Smooth muscle cell (in vitro differentiated cells): Measurements from ENCODE around the gene PTRH1. TPM values are rescaled to one million over a fixed set of nuclear protein-coding genes. Genes with fewer than 3 reads are reported as not detected.

ENCODE experiments used
- DNase-seq: peaks from one replicate; lab custom pipeline; 2025; ENCODE audit not compliant: unreplicated experiment; lab: John Stamatoyannopoulos, UW
- H2AFZ ChIP-seq: fragments of 200-600 bp; sonication (generic); 2 replicates; pipeline ENCODE4 v1.6.0; 2016; ENCODE audit warnings: antibody characterized with exemption, low read depth, mild to moderate bottlenecking
- H3F3A ChIP-seq: fragments of 200-600 bp; sonication (generic); 2 replicates; pipeline ENCODE4 v1.6.0; 2017; ENCODE audit warnings: antibody characterized with exemption, low read depth
- H3K27ac ChIP-seq: fragments of 200-600 bp; sonication (generic); 2 replicates; pipeline ENCODE4 v1.5.1; 2016; ENCODE audit warnings: low read depth, mild to moderate bottlenecking
- H3K27me3 ChIP-seq: fragments of 200-600 bp; sonication (generic); 2 replicates; pipeline ENCODE4 v1.6.1; 2016; ENCODE audit warnings: low read depth, mild to moderate bottlenecking
- H3K36me3 ChIP-seq: fragments of 200-600 bp; sonication (generic); 2 replicates; pipeline ENCODE4 v1.5.1; 2016; ENCODE audit warnings: low read depth
- H3K4me1 ChIP-seq: fragments of 200-600 bp; sonication (generic); 2 replicates; pipeline ENCODE4 v1.5.1; 2016; ENCODE audit warnings: low read depth
- H3K4me2 ChIP-seq: fragments of 200-600 bp; sonication (generic); 2 replicates; pipeline ENCODE4 v1.6.0; 2016; ENCODE audit warnings: mild to moderate bottlenecking
- H3K4me3 ChIP-seq: fragments of 200-600 bp; sonication (generic); 2 replicates; pipeline ENCODE4 v1.5.1; 2016; ENCODE audit warnings: mild to moderate bottlenecking
- H3K79me2 ChIP-seq: fragments of 200-600 bp; sonication (generic); 2 replicates; pipeline ENCODE4 v1.6.0; 2016; ENCODE audit warnings: low read depth, mild to moderate bottlenecking
- H3K9ac ChIP-seq: fragments of 200-600 bp; sonication (generic); 2 replicates; pipeline ENCODE4 v1.6.0; 2016; ENCODE audit warnings: low read depth
- H3K9me3 ChIP-seq: fragments of 200-600 bp; sonication (generic); replicated peaks from 2 replicates; pipeline ENCODE4 v1.5.1; 2016; ENCODE audit warnings: low read depth
- H4K20me1 ChIP-seq: fragments of 200-600 bp; sonication (generic); 2 replicates; pipeline ENCODE4 v1.6.0; 2016; ENCODE audit warnings: low read depth
- CTCF ChIP-seq: fragments of 200-600 bp; sonication (generic); IDR thresholded peaks from 2 replicates; pipeline ENCODE4 v1.5.1; 2017; ENCODE audit warnings: borderline replicate concordance, mild to moderate bottlenecking, antibody characterized with exemption; ENCODE audit not compliant: insufficient read depth, poor library complexity, severe bottlenecking
- WGBS: methylation state at CpG from one replicate; pipeline ENCODE4 v1.1.7; 2016; ENCODE audit warnings: low lambda C conversion rate; 5-methylcytosine and 5-hydroxymethylcytosine counted together
- polyA plus RNA-seq: library from polyadenylated mRNA; unstranded; fragments of >200 nt; fragmentation: Nextera tagmentation; extraction: Ambion mirVana; gene quantifications from 2 replicates; pipeline ENCODE4 v1.2.1, GENCODE V29; 2016
- total RNA-seq: library from RNA; depleted of rRNA; stranded (reverse); fragments of >200 nt; gene quantifications from 2 replicates; pipeline ENCODE4 v1.2.3, GENCODE V29; 2014

PTRH1 gene
- total and polyA plus RNA-seq, 2 experiments from 2014 or later, result 11.9 to 33.8 TPM

- H3K4me2 ChIP-seq, result no peak overlapping the region
- no peak overlapping the region for H2AFZ ChIP-seq
- no peaks in the 10 kb centered on the region for H3K27me3 ChIP-seq
- H3K4me1 ChIP-seq, result no peaks in the 10 kb centered on the region
- 89% methylated on average over 10 of the region's 12 CpGs for WGBS
- H3K9me3 ChIP-seq, result no peaks in the 10 kb centered on the region
- TF ChIP-seq CTCF, result no peak
- DNase-seq, result no peak
- H3K36me3 ChIP-seq, result no peaks in the 10 kb centered on the region
- H3K27ac ChIP-seq, result no peak overlapping the region
- H3K9ac ChIP-seq, result no peak overlapping the region
- H4K20me1 ChIP-seq, result no peaks in the 10 kb centered on the region
- H3F3A ChIP-seq, result no peaks in the 10 kb centered on the region
- H3K79me2 ChIP-seq, result no peaks in the 10 kb centered on the region
- no peak overlapping the region for H3K4me3 ChIP-seq
Observed at GRCh38 chr9:127705577-127706379, 9.7 kb downstream of the PTRH1 start.

- DNase-seq, result no peak
- H3K4me3 ChIP-seq, result no peak overlapping the region
- H3K36me3 ChIP-seq, result no peaks in the 10 kb centered on the region
- WGBS, result 82% methylated on average over 9 of the region's 9 CpGs
- H3K79me2 ChIP-seq, result no peaks in the 10 kb centered on the region
- H2AFZ ChIP-seq, result no peak overlapping the region
- H3K27me3 ChIP-seq, result no peaks in the 10 kb centered on the region
- H3K9ac ChIP-seq, result no peak overlapping the region
- H3K9me3 ChIP-seq, result no peaks in the 10 kb centered on the region
- H4K20me1 ChIP-seq, result no peaks in the 10 kb centered on the region
- H3F3A ChIP-seq, result peaks cover 3% of the 10 kb centered on the region
- no peak overlapping the region for H3K4me2 ChIP-seq
- TF ChIP-seq CTCF, result no peak
- H3K4me1 ChIP-seq, result no peaks in the 10 kb centered on the region
- H3K27ac ChIP-seq, result no peak overlapping the region
Observed at GRCh38 chr9:127703289-127703946, 12.0 kb downstream of the PTRH1 start.

GRCh38 chr9:127700594-127701255, 14.7 kb downstream of the PTRH1 start:
- WGBS, result 86% methylated on average over 5 of the region's 5 CpGs
- H3K9ac ChIP-seq, result no peak overlapping the region

More at GRCh38 chr9:127700594-127701255, 14.7 kb downstream of the PTRH1 start:
- Histone ChIP-seq H3K4me2 (no peak overlapping the region), H3K4me1 (no peaks in the 10 kb centered on the region), H3K27ac (no peak overlapping the region), H3K4me3 (no peak overlapping the region), H3K9me3 (no peaks in the 10 kb centered on the region), H3K36me3 (no peaks in the 10 kb centered on the region), H3F3A (peaks cover 6% of the 10 kb centered on the region), H4K20me1 (no peaks in the 10 kb centered on the region), H3K27me3 (no peaks in the 10 kb centered on the region), H3K79me2 (no peaks in the 10 kb centered on the region), H2AFZ (no peak overlapping the region)
- DNase-seq, result no peak
- TF ChIP-seq CTCF, result no peak
